Natural killer cell (primary cell): ENCODE results near the gene CCDC57. TPM values are rescaled to one million over a fixed set of nuclear protein-coding genes. Genes with fewer than 3 reads are reported as not detected.

Source experiments
- ATAC-seq, 3 donors: fragments of 150-1000 bp in 2 of 3; fragments of 200-7000 bp in 1 of 3; cut with Tn5 transposase; 1 replicate in 1 of 3; 2 replicates in 2 of 3; pipeline ENCODE4 v1.10.0; 2021; ENCODE audit warnings: mild to moderate bottlenecking in 2 of 3, moderate library complexity in 2 of 3
- DNase-seq, 2 donors: peaks; one replicate each; pipeline versions ENCODE4 v3.0.0 to v3.0.0-alpha.2; 2013 to 2021; ENCODE audit warnings: mixed read lengths in 1 of 2
- H3K27ac ChIP-seq: one replicate; pipeline ENCODE4 v1.5.1; 2013; ENCODE audit warnings: mild to moderate bottlenecking, low read length
- H3K27me3 ChIP-seq: one replicate; pipeline ENCODE4 v1.6.1; 2013; ENCODE audit warnings: low read length; ENCODE audit not compliant: control insufficient read depth, insufficient read depth
- H3K36me3 ChIP-seq: one replicate; pipeline ENCODE4 v1.6.1; 2013; ENCODE audit warnings: low read length; ENCODE audit not compliant: control insufficient read depth, insufficient read depth
- H3K4me1 ChIP-seq: one replicate; pipeline ENCODE4 v1.6.1; 2013; ENCODE audit warnings: low read length; ENCODE audit not compliant: control insufficient read depth, insufficient read depth
- H3K4me3 ChIP-seq: one replicate; pipeline ENCODE4 v1.5.1; 2013; ENCODE audit warnings: low read length
- H3K9me3 ChIP-seq: one replicate; pipeline ENCODE4 v1.6.1; 2013; ENCODE audit warnings: low read length; ENCODE audit not compliant: control insufficient read depth, insufficient read depth
- H3K27ac Mint-ChIP-seq, 2 donors: one replicate each; pipeline ENCODE4 v1.8.0; 2022; ENCODE audit warnings: mild to moderate bottlenecking in 2 of 2, mixed read lengths in 2 of 2, moderate library complexity in 1 of 2
- H3K27me3 Mint-ChIP-seq, 2 donors: one replicate each; pipeline ENCODE4 v1.8.0; 2022; ENCODE audit warnings: low read depth in 2 of 2, mixed read lengths in 2 of 2
- H3K36me3 Mint-ChIP-seq: one replicate; pipeline ENCODE4 v1.8.0; 2022; ENCODE audit warnings: mixed read lengths
- H3K4me1 Mint-ChIP-seq, 2 donors: one replicate each; pipeline ENCODE4 v1.8.0; 2022; ENCODE audit warnings: mixed read lengths in 2 of 2
- H3K4me3 Mint-ChIP-seq: one replicate; pipeline ENCODE4 v1.8.0; 2022; ENCODE audit warnings: mild to moderate bottlenecking, moderate library complexity, mixed read lengths
- H3K9me3 Mint-ChIP-seq, 2 donors: one replicate each; pipeline ENCODE4 v1.8.0; 2022; ENCODE audit warnings: mixed read lengths in 2 of 2
- CTCF ChIP-seq: fragments of 200-600 bp; IDR thresholded peaks from one replicate; pipeline ENCODE4 v1.8.0; 2022; ENCODE audit warnings: antibody characterized with exemption
- WGBS: methylation state at CpG from one replicate; pipeline ENCODE4 v1.1.7; 2013; ENCODE audit warnings: missing lambda C conversion rate; ENCODE audit not compliant: insufficient coverage; 5-methylcytosine and 5-hydroxymethylcytosine counted together
- intact Hi-C: fragments of 100-400 bp; cut with micrococcal nuclease; formaldehyde crosslinking; loops from one replicate; pipeline ENCODE4 v1.14.2; 2022
- total RNA-seq, 4 donors: library from RNA; stranded (reverse); fragments of 120-200 nt in 1 of 4; gene quantifications; one replicate each; pipeline versions ENCODE4 v1.2.3 to v1.2.4, GENCODE V29; 2013 to 2022

The CCDC57 gene
- total RNA-seq, 3 donors from 2014 or later (not counting 1 experiment from before 2014, with no cell fraction given), result 69.7 to 79.2 (median 75.1) TPM

DNA sequence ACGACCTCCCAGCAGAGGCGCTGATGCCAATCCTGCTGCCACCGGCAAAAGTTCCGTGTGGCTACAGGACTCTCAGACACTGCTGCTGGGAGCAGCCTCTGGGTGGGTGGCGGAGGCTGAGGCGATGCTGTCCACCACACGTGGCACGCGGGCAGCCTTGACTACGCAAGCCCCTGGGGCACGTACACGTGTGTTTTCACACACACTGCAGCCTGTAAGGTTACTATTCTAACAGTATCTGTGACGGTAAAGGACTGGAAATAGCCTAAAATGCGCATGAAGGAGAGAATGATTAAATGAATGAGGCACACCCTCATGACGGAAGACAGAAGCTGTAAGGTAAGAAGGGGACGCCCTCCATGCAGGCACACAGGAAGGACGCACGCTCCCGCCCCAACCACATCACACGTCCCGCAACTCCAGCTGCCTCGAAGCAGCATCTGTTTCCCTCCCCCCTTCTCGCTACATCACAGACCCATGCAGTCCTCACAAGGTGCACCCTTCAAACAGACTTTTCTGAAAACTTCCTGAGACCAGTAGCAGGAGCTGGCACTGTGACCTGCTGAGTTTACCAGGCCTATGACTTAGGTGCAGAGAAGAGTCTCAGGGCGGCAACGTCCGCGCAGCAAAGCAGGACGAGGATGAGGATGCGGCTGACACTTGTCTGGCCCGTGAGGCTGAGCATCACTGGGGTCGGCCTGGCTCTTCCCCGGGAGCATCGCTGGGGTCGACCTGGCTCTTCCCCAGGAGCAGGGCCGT lies 85.9 kb downstream of the CCDC57 start:
- H3K4me1 Mint-ChIP-seq, result peaks cover 8 to 11% of the 10 kb centered on the region in 2 donors
- peak in 1 of 2 donors; percentile 98 for DNase-seq
- peak overlapping the region; percentile 54 for H3K27ac ChIP-seq

DNA sequence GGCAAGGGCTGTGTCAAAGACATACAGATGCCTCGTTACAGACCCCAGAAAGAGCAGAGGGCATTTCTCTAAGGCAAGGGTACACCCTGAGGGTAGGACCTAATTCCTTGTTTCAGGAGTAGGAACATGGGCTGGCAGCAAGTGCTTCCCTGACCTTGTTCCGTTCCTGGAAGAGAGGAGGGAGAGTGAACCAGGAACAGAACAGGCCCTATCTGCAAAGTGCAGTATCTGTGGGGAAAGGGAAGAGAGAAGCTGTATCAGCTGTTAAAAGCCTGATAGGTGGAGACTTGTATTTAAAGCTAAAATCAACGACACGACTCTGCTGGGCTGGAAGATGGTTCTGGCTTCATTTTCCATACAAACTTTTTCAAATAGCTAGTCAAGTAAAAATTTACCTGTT lies 88.5 kb downstream of the CCDC57 start:
- 93% methylated on average over 4 of the region's 4 CpGs for WGBS
- H3K9me3 ChIP-seq, result no peaks in the 10 kb centered on the region
- H3K27me3 Mint-ChIP-seq, result no peaks in the 10 kb centered on the region
- peaks cover 27% of the 10 kb centered on the region for H3K4me1 ChIP-seq
- DNase-seq (no peak), ATAC-seq (no peak)
- peaks cover 2% of the 10 kb centered on the region for H3K36me3 ChIP-seq
- no peak overlapping the region for H3K4me3 Mint-ChIP-seq
- H3K36me3 Mint-ChIP-seq, result no peaks in the 10 kb centered on the region
- no peak overlapping the region for H3K27ac Mint-ChIP-seq
- intact Hi-C loops, result loop anchor here (10.0 kb wide), 1 partner anchor 1819 kb away; no protein-coding TSS in a partner anchor
- H3K4me1 Mint-ChIP-seq, result peaks cover 8 to 11% of the 10 kb centered on the region in 2 donors
- no peak overlapping the region for H3K4me3 ChIP-seq
- H3K27me3 ChIP-seq, result no peaks in the 10 kb centered on the region
- H3K27ac ChIP-seq, result no peak overlapping the region
- no peaks in the 10 kb centered on the region for H3K9me3 Mint-ChIP-seq
- no peak for TF ChIP-seq CTCF

More for the DNA sequence above, 85.9 kb downstream of the CCDC57 start:
- TF ChIP-seq CTCF, result no peak
- WGBS, result 53% methylated on average over 35 of the region's 35 CpGs
- Histone ChIP-seq H3K36me3 (peaks cover 2% of the 10 kb centered on the region), H3K4me1 (peaks cover 27% of the 10 kb centered on the region), H3K27me3 (no peaks in the 10 kb centered on the region), H3K9me3 (no peaks in the 10 kb centered on the region), H3K4me3 (peak overlapping the region; percentile 3)
- Mint-ChIP-seq H3K27me3 (no peaks in the 10 kb centered on the region), H3K27ac (no peak overlapping the region), H3K9me3 (no peaks in the 10 kb centered on the region), H3K4me3 (no peak overlapping the region), H3K36me3 (no peaks in the 10 kb centered on the region)
- intact Hi-C loops, result loop anchor here (10.0 kb wide), 1 partner anchor 1822 kb away; no protein-coding TSS in a partner anchor
- ATAC-seq, result peak; percentile 75 to 81 (median 76)

DNA sequence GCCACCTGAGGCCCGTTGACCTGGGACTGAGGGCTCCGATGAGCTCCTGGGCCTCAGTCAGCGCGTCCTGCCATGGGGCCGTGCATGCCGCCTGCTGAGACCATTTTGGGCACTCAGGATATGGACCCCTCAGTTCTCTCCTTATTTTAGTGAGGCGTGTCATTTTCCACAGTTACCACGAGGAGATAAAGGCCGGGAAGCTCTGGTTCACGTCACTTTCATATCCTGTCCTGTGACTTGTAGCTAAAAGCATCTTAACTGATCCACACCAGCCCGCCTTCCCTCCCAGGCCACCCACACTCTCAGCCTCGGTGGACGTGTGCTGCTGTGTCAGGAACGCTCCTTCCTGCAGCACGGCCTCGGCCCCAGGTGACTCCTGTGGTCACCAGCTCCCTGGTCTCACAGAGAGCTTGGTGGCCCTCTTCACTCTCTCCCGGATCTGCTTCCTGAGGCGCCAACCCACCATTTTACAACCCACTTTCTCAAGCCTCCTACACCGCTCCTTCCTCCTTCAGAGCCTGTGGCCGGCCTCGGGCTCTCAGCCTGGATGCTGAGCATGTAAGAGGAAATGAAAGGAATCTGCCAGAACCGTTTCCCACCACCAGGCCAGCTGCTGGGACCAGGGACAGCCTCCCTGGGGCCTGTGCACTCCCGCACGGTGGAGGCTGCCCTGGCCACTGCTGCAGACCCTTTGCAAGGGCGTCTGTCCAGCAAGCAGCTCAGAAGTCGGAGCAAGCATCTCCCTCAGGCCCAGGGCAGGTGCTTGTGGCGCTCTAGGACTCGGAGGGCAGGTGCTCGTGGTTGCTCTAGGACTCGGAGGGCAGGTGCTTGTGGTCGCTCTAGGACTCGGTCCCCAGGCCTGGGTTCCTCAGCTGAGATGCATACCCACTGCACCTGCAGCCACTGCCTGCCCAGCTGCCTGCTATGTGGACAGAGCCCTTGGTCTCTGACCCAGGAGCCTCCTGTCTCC lies 90.7 kb downstream of the CCDC57 start:
- Mint-ChIP-seq H3K36me3 (no peaks in the 10 kb centered on the region), H3K27ac (no peak overlapping the region), H3K4me3 (no peak overlapping the region), H3K27me3 (no peaks in the 10 kb centered on the region), H3K9me3 (no peaks in the 10 kb centered on the region), H3K4me1 (peaks cover 6 to 8% of the 10 kb centered on the region in 2 donors)
- no peak overlapping the region for H3K4me3 ChIP-seq
- intact Hi-C loops, result loop anchor here (10.0 kb wide), 1 partner anchor 1817 kb away; no protein-coding TSS in a partner anchor
- DNase-seq (no peak), ATAC-seq (no peak)
- peaks cover 13% of the 10 kb centered on the region for H3K4me1 ChIP-seq
- no peaks in the 10 kb centered on the region for H3K9me3 ChIP-seq
- peaks cover 2% of the 10 kb centered on the region for H3K36me3 ChIP-seq
- WGBS, result 81% methylated on average over 32 of the region's 32 CpGs
- H3K27me3 ChIP-seq, result no peaks in the 10 kb centered on the region
- no peak for TF ChIP-seq CTCF
- H3K27ac ChIP-seq, result no peak overlapping the region
